ENCODE measurements around the gene GID4. TPM values are rescaled to one million over a fixed set of nuclear protein-coding genes. Genes with fewer than 3 reads are reported as not detected.

The GID4 gene
- total and polyA plus RNA-seq, 2 of the 4 experiments (the other 2 are of a cell fraction): 3.9 to 5.6 TPM

GRCh38 chr17:18087610-18088491 lies 48.6 kb downstream of the GID4 start, which contains the start of gene DRG2:
Gene DRG2, plus strand, starts transcription at chr17:18087948. Its CDS starts 76 bp downstream, at chr17:18088024.
- peak within 1 kb of the TSS; percentile 36; the same call in 1 of the 2 replicates for H2BK120ac ChIP-seq (ENCODE audit: low read depth, low read length)
- peak; percentile 89 for DNase-seq
- H3K36me3 ChIP-seq (ENCODE audit: control insufficient read depth, insufficient read depth, low read length): peaks cover 3% of the 10 kb centered on the region
- peak within 1 kb of the TSS; percentile 86 for H3K4ac ChIP-seq (ENCODE audit: low read depth, low read length)
- H3K56ac ChIP-seq (ENCODE audit: extremely low read depth, insufficient read depth, low read length): peak within 1 kb of the TSS; percentile 52; the same call in 1 of the 2 replicates
- dilution Hi-C loops (cut with HindIII; ENCODE audit: low sequenced_read_pairs, unreplicated experiment) (no loop called here), in situ Hi-C loops (cut with MboI; ENCODE audit: low sequenced_read_pairs) (no loop called here), intact Hi-C loops (cut with micrococcal nuclease) (no loop called here)
- H3K9me1 ChIP-seq (ENCODE audit: insufficient read depth, low read length): peaks cover 8% of the 10 kb centered on the region; the same call in 1 of the 2 replicates
- H3K18ac ChIP-seq (ENCODE audit: low read depth, low read length): peak within 1 kb of the TSS; percentile 69
- H3K23ac ChIP-seq (ENCODE audit: low read depth, low read length): peak within 1 kb of the TSS; percentile 86
- H2AFZ ChIP-seq (replicated peaks; ENCODE audit: low read length, poor library complexity): peak within 1 kb of the TSS; percentile 92
- peak within 1 kb of the TSS; percentile 84 to 98 for H4K8ac ChIP-seq (ENCODE audit: low read depth in 2 of 2, low read length in 2 of 2)
- no peaks in the 10 kb centered on the region for H3K27me3 ChIP-seq (ENCODE audit: control insufficient read depth, insufficient read depth, low read length)
- 1% methylated on average over 27 of the region's 52 CpGs; no CpG with 5 or more reads in 1 of the 2 experiments for WGBS, 2 experiments (ENCODE audit: extremely low coverage in 2 of 2, insufficient read length in 1 of 2)
- H3K14ac ChIP-seq (replicated peaks; ENCODE audit: low read depth, low read length): peak within 1 kb of the TSS; percentile 86
- H4K5ac ChIP-seq (ENCODE audit: low read depth, low read length): peak within 1 kb of the TSS; percentile 95
- ChIA-PET CTCF (no interaction called here), POLR2A (ENCODE audit: unreplicated experiment) (no interaction called here)
- peak within 1 kb of the TSS; percentile 93 for H2AK5ac ChIP-seq (ENCODE audit: low read depth, low read length)
- H3K4me2 ChIP-seq (ENCODE audit: low read depth, low read length): peak within 1 kb of the TSS; percentile 96
- H3K9ac ChIP-seq (ENCODE audit: low read depth, low read length): peak within 1 kb of the TSS; percentile 73
- ATAC-seq (ENCODE audit: low read depth): peak; percentile 98
- peaks cover 7% of the 10 kb centered on the region for H3K4me1 ChIP-seq (ENCODE audit: control insufficient read depth, insufficient read depth, low read length)
- peak within 1 kb of the TSS; percentile 94 for H2AK9ac ChIP-seq (replicated peaks; ENCODE audit: low read depth, low read length, poor library complexity)
- peak within 1 kb of the TSS; percentile 52 for H3K27ac ChIP-seq (ENCODE audit: insufficient read depth, low read length)
- peaks cover 7% of the 10 kb centered on the region; the same call in 1 of the 2 replicates for H4K20me1 ChIP-seq (ENCODE audit: insufficient read depth, low read length)
- BruUV-seq (replicated peaks): no TSS peak
- peak within 1 kb of the TSS; percentile 57 for H2BK5ac ChIP-seq (ENCODE audit: low read depth, low read length, poor library complexity, severe bottlenecking)
- H3K9me3 ChIP-seq (ENCODE audit: control insufficient read depth, insufficient read depth, low read length): no peaks in the 10 kb centered on the region
- no peak within 1 kb of the TSS for H2BK20ac ChIP-seq (ENCODE audit: low read depth, low read length)
- H3K4me3 ChIP-seq (ENCODE audit: insufficient read depth, low read depth, low read length): peak within 1 kb of the TSS; percentile 78
- H3K79me1 ChIP-seq (ENCODE audit: low read depth in 1 of 2, low read length in 2 of 2): peaks cover 19 to 41% of the 10 kb centered on the region in 2 experiments
- H2BK15ac ChIP-seq (ENCODE audit: low read depth, low read length): no peak within 1 kb of the TSS
- H4K91ac ChIP-seq (ENCODE audit: insufficient read depth, low read depth, low read length): peak within 1 kb of the TSS; percentile 95
- peak; percentile 29; the same call in 1 of the 2 replicates for TF ChIP-seq RAD21 (IDR thresholded peaks at IDR 0.05; ENCODE audit: low read length)
- TF ChIP-seq ELK1 (IDR thresholded peaks at IDR 0.05; ENCODE audit: borderline replicate concordance, low read depth, low read length): no peak
- TF ChIP-seq USF2 (IDR thresholded peaks at IDR 0.05; ENCODE audit: low read depth, low read length): no peak
- TF ChIP-seq BHLHE40 (IDR thresholded peaks at IDR 0.05; ENCODE audit: low read depth, low read length): no peak
- TF ChIP-seq MAZ (IDR thresholded peaks at IDR 0.05; ENCODE audit: borderline replicate concordance, low read depth, low read length): peak; percentile 92
- no peak for TF ChIP-seq CEBPB (IDR thresholded peaks at IDR 0.05; ENCODE audit: low read depth, low read length)
- TF ChIP-seq SMC3 (IDR thresholded peaks at IDR 0.05; ENCODE audit: low read depth, low read length): peak; percentile 25
- TF ChIP-seq FOS (IDR thresholded peaks at IDR 0.05; ENCODE audit: low read depth, low read length): peak; percentile 27; the same call in 1 of the 2 replicates
- TF ChIP-seq RCOR1 (IDR thresholded peaks at IDR 0.05; ENCODE audit: insufficient replicate concordance, low read length): peak; percentile 98
- TF ChIP-seq RFX5 (IDR thresholded peaks at IDR 0.05; ENCODE audit: low read depth, low read length): no peak
- TF ChIP-seq CHD1 (IDR thresholded peaks at IDR 0.05; ENCODE audit: low read depth, low read length): peak; percentile 69; the same call in 1 of the 2 replicates
- peak; percentile 15; the same call in 1 of the 2 replicates for TF ChIP-seq NFE2L2 (IDR thresholded peaks at IDR 0.05; ENCODE audit: low read depth, low read length)
- peak; percentile 93 for TF ChIP-seq MXI1 (IDR thresholded peaks at IDR 0.05; ENCODE audit: borderline replicate concordance, low read depth, low read length)
- peak; percentile 84 for TF ChIP-seq POLR2A (IDR thresholded peaks at IDR 0.05; ENCODE audit: low read depth, low read length)
- TF ChIP-seq MAFK (IDR thresholded peaks at IDR 0.05; ENCODE audit: low read depth, low read length): no peak

All from IMR-90 (cell line).